Stimulated activated naive B cell treated with anti-CD40 and anti-IgM and Interleukin-4, amounts not matched to agents 10 μg/mL and 1 μg/mL and 100 μg/mL, for 72 hours (primary cell): ENCODE results near the gene MAN1A1.

Source experiments
- ATAC-seq, 2 donors: fragments of 150-1000 bp; cut with Tn5 transposase; replicated peaks; 2 replicates each; pipeline ENCODE4 v1.10.0; 2021; ENCODE audit warnings: moderate library complexity in 1 of 2
- DNase-seq: peaks from one replicate; pipeline ENCODE4 v3.0.0; 2021
- H3K27ac Mint-ChIP-seq: one replicate; pipeline ENCODE4 v1.8.0; 2022; ENCODE audit warnings: mild to moderate bottlenecking, mixed read lengths
- H3K27me3 Mint-ChIP-seq, 2 donors: one replicate each; pipeline ENCODE4 v1.8.0; 2022; ENCODE audit warnings: mixed read lengths in 2 of 2
- H3K36me3 Mint-ChIP-seq, 2 donors: one replicate each; pipeline ENCODE4 v1.8.0; 2022; ENCODE audit warnings: mixed read lengths in 2 of 2, mild to moderate bottlenecking in 1 of 2
- H3K4me1 Mint-ChIP-seq, 2 donors: one replicate each; pipeline ENCODE4 v1.8.0; 2022; ENCODE audit warnings: mixed read lengths in 2 of 2, mild to moderate bottlenecking in 1 of 2
- H3K4me3 Mint-ChIP-seq, 2 donors: one replicate each; pipeline ENCODE4 v1.8.0; 2022; ENCODE audit warnings: mild to moderate bottlenecking in 2 of 2, mixed read lengths in 2 of 2, moderate library complexity in 1 of 2
- H3K9me3 Mint-ChIP-seq, 2 donors: one replicate each; pipeline ENCODE4 v1.8.0; 2022; ENCODE audit warnings: mixed read lengths in 2 of 2, mild to moderate bottlenecking in 1 of 2

Gene MAN1A1

GRCh38 chr6:119249319-119249718 lies 100.2 kb downstream of the MAN1A1 start:
- no peaks in the 10 kb centered on the region for H3K9me3 Mint-ChIP-seq
- no peaks in the 10 kb centered on the region for H3K27me3 Mint-ChIP-seq
- H3K4me3 Mint-ChIP-seq, result no peak overlapping the region
- peaks cover 0 to 6% of the 10 kb centered on the region in 2 donors for H3K4me1 Mint-ChIP-seq
- ATAC-seq (no peak), DNase-seq (no peak)
- H3K27ac Mint-ChIP-seq, result no peak overlapping the region
- H3K36me3 Mint-ChIP-seq, result peaks cover 41 to 70% of the 10 kb centered on the region in 2 donors

DNA sequence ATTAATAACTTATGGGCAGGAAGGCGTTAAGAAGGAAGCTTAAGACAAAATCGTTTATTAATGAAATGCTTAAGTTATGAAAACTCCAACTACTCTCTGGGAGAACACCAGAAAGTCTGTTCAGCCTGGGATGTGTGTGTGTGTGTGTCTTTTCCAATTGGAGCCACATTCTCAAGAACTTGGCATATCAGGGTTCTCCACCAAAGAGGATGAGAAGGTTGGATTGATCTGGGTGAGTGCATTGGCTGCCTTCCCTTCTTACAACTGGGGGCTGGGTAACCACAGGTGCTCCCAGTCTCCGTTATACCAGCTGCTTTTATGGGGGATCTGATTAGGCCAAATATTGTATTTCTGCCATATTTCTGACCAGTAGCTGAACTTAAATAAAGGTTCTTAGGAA lies 102.1 kb downstream of the MAN1A1 start:
- no peak for DNase-seq
- Mint-ChIP-seq H3K4me1 (peaks cover 0 to 11% of the 10 kb centered on the region in 2 donors), H3K27ac (no peak overlapping the region), H3K4me3 (no peak overlapping the region), H3K27me3 (no peaks in the 10 kb centered on the region), H3K9me3 (no peaks in the 10 kb centered on the region), H3K36me3 (peaks cover 30 to 55% of the 10 kb centered on the region in 2 donors)
- ATAC-seq, result no peak

DNA sequence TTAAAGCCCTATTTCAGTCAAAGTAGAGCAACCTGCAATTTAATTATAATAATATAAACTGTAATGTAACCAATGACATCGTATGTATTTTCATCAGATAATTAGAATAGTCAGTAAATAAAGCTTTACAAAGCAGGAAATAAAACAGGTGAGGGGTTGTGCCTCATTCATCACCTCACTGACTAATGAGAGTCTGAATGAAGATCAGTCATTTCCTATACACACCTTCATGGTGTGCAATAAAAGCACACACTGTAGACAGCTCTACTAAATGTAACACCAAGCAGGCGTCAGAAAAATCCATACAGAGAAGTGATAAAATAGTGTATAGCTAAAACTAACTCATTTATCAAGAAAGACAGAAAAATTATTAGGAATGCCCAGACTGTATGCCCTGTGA lies 105.9 kb downstream of the MAN1A1 start:
- H3K4me3 Mint-ChIP-seq, result no peak overlapping the region
- no peak for DNase-seq

DNA sequence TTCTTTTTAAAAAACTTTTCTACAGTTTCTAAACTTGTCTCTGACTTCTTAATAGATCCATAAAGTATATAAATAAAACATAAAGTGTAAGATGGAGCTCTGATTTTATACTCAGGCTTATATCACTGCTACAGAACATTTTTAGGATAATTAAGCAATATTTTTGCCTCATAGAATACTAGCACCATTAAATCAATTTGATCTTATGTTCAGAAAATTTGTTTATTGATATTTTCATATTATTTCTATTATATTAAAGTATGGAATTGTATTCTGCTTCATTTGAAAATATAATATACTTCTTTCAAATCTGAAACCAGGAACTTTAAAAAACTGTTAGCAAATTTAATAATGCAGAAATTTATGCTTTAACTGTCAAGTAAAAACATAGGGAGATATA lies 106.5 kb downstream of the MAN1A1 start:
- Mint-ChIP-seq H3K36me3 (peaks cover 19 to 25% of the 10 kb centered on the region in 2 donors), H3K27ac (no peak overlapping the region), H3K4me1 (peaks cover under 1 to 11% of the 10 kb centered on the region in 2 donors), H3K4me3 (no peak overlapping the region), H3K9me3 (no peaks in the 10 kb centered on the region), H3K27me3 (no peaks in the 10 kb centered on the region)
- no peak for DNase-seq
- no peak for ATAC-seq

More for the DNA sequence above, 105.9 kb downstream of the MAN1A1 start:
- Mint-ChIP-seq H3K9me3 (no peaks in the 10 kb centered on the region), H3K27ac (no peak overlapping the region), H3K4me1 (peaks cover 0 to 11% of the 10 kb centered on the region in 2 donors), H3K36me3 (peaks cover 16 to 23% of the 10 kb centered on the region in 2 donors), H3K27me3 (no peaks in the 10 kb centered on the region)
- no peak for ATAC-seq

DNA sequence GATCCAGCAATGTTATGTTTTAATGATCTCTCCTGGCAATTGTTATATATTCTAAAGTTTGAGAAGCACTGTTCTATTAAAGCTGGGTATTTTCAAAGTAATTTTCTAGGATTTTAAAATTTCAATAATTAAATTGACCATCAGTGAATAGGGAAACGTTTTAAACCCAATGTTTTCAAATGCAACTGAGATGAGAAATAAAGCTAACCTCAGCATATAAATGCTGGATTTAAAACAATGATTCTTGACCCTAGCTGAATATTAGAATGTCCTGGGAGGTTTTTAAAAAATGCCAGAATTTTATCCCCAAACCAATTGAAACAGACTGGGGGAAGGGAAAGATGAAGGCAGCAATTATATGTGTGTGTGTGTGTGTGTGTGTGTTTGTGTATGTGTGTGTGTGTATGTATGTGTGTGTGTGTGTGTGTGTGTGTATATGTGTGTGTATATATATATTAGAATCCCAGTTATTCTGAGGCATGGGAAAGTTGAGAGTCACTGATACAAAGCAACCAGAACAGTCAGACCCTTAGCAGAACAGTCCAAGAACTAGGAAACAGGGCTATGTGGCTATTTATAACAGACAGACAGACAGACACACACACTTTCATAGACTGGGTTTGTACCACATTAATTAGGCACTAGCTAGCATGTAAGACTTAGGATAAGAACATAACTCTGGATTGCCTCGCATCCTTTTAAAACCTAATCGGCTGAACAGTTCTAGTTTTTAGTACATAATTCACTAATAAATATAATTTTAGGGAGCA lies 107.8 kb downstream of the MAN1A1 start:
- Mint-ChIP-seq H3K27ac (no peak overlapping the region), H3K4me3 (no peak overlapping the region), H3K36me3 (peaks cover 20 to 28% of the 10 kb centered on the region in 2 donors), H3K4me1 (peaks cover 2 to 11% of the 10 kb centered on the region in 2 donors), H3K27me3 (no peaks in the 10 kb centered on the region), H3K9me3 (no peaks in the 10 kb centered on the region)
- ATAC-seq (no peak), DNase-seq (no peak)

DNA sequence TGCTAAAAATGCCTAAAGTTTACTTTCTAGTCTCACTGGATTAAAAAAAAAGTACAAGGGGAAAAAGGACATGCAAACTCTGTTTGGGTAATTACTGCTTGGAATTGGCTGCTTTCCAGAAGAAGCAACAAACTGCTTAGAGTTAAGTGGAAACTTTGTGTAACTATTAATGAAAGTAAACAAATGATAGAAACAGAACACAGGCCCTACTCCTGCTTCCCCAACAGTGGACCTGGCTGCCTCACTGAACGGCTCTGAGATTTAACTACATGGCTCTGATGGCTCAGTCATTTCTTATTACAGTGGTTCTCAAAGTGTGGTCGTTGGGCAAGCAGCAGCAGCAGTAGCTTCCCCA lies 108.5 kb downstream of the MAN1A1 start:
- no peaks in the 10 kb centered on the region for H3K27me3 Mint-ChIP-seq
- no peak overlapping the region for H3K27ac Mint-ChIP-seq
- H3K4me1 Mint-ChIP-seq, result peaks cover 2 to 11% of the 10 kb centered on the region in 2 donors
- H3K4me3 Mint-ChIP-seq, result no peak overlapping the region
- ATAC-seq, result no peak
- H3K36me3 Mint-ChIP-seq, result peaks cover 24 to 31% of the 10 kb centered on the region in 2 donors
- DNase-seq, result no peak
- no peaks in the 10 kb centered on the region for H3K9me3 Mint-ChIP-seq

GRCh38 chr6:119240257-119241110 lies 109.1 kb downstream of the MAN1A1 start:
- ATAC-seq (no peak), DNase-seq (no peak)
- Mint-ChIP-seq H3K9me3 (no peaks in the 10 kb centered on the region), H3K27me3 (no peaks in the 10 kb centered on the region), H3K27ac (no peak overlapping the region), H3K36me3 (peaks cover 28 to 36% of the 10 kb centered on the region in 2 donors), H3K4me3 (no peak overlapping the region), H3K4me1 (peaks cover 2 to 11% of the 10 kb centered on the region in 2 donors)

DNA sequence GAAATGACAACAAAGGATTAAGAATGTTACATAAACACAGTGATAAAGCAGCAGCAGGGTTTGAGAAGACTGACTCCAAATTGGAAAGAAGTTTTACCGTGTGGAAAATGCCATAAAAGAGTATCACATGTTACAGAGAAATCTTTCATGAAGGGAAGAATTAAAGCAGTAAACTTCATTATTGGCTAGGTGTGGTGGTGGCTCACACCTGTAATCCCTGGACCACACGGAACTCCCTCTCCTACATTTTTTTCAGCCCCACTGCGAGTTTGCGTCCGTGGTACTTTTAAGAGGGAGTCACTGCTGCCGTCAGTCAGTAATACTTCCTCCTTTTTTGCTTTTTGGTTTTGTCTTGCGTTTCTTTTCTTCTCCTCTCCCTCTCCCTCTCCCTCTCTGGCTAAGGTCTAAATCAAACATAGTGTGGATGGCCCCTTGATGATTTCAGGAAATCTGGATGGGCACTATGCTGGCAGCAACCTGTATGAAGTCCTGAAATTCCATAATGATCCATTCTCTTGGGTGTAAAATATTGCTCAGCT lies 112.3 kb downstream of the MAN1A1 start:
- peaks cover 0 to 2% of the 10 kb centered on the region in 2 donors for H3K4me1 Mint-ChIP-seq
- H3K27ac Mint-ChIP-seq, result no peak overlapping the region
- H3K4me3 Mint-ChIP-seq, result no peak overlapping the region
- H3K36me3 Mint-ChIP-seq, result peaks cover 31 to 33% of the 10 kb centered on the region in 2 donors
- H3K27me3 Mint-ChIP-seq, result no peaks in the 10 kb centered on the region
- no peaks in the 10 kb centered on the region for H3K9me3 Mint-ChIP-seq
- DNase-seq (no peak), ATAC-seq (no peak)

- no peak for ATAC-seq
- Mint-ChIP-seq H3K36me3 (peaks cover 46 to 47% of the 10 kb centered on the region in 2 donors), H3K9me3 (no peaks in the 10 kb centered on the region), H3K27me3 (no peaks in the 10 kb centered on the region), H3K27ac (no peak overlapping the region), H3K4me1 (peaks cover 0 to 2% of the 10 kb centered on the region in 2 donors), H3K4me3 (no peak overlapping the region)
- DNase-seq, result no peak
Measured at GRCh38 chr6:119234941-119235340, 114.6 kb downstream of the MAN1A1 start.

GRCh38 chr6:119234457-119234856 lies 115.1 kb downstream of the MAN1A1 start:
- H3K9me3 Mint-ChIP-seq, result no peaks in the 10 kb centered on the region

GRCh38 chr6:119233312-119233984 lies 116.1 kb downstream of the MAN1A1 start:
- H3K27ac Mint-ChIP-seq, result no peak overlapping the region
- H3K27me3 Mint-ChIP-seq, result no peaks in the 10 kb centered on the region
- H3K4me1 Mint-ChIP-seq, result peaks cover 0 to 2% of the 10 kb centered on the region in 2 donors
- no peak overlapping the region for H3K4me3 Mint-ChIP-seq
- DNase-seq, result no peak
- no peaks in the 10 kb centered on the region for H3K9me3 Mint-ChIP-seq
- peaks cover 47% of the 10 kb centered on the region in 2 donors for H3K36me3 Mint-ChIP-seq
- ATAC-seq, result no peak

More at GRCh38 chr6:119234457-119234856, 115.1 kb downstream of the MAN1A1 start:
- DNase-seq, result no peak
- ATAC-seq, result no peak
- peaks cover 47 to 49% of the 10 kb centered on the region in 2 donors for H3K36me3 Mint-ChIP-seq
- no peak overlapping the region for H3K27ac Mint-ChIP-seq
- peaks cover 0 to 2% of the 10 kb centered on the region in 2 donors for H3K4me1 Mint-ChIP-seq
- no peaks in the 10 kb centered on the region for H3K27me3 Mint-ChIP-seq
- H3K4me3 Mint-ChIP-seq, result no peak overlapping the region

DNA sequence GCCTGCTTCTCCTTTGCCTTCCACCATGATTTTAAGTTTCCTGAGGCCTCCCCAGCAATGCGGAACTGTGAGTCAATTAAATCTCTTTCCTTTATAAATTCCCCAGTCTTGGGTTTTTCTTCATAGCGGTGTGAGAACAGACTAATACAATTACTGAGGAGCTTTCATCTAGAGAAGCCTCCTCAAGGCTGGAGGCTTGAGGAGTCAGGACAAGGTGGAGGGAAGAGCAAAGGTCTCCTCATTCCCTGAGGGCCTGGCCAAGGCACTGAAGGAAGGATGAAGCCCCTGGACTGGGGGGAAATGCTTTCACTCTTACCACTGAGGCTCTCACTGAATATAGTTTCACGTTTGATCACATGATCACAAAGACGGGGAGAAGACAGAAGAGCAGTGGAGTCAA lies 118.2 kb downstream of the MAN1A1 start:
- no peaks in the 10 kb centered on the region for H3K27me3 Mint-ChIP-seq
- no peak for DNase-seq
- no peak for ATAC-seq
- H3K4me1 Mint-ChIP-seq, result peaks cover 0 to 4% of the 10 kb centered on the region in 2 donors
- no peaks in the 10 kb centered on the region for H3K9me3 Mint-ChIP-seq
- H3K36me3 Mint-ChIP-seq, result peaks cover 32 to 34% of the 10 kb centered on the region in 2 donors
- no peak overlapping the region for H3K4me3 Mint-ChIP-seq
- H3K27ac Mint-ChIP-seq, result no peak overlapping the region

DNA sequence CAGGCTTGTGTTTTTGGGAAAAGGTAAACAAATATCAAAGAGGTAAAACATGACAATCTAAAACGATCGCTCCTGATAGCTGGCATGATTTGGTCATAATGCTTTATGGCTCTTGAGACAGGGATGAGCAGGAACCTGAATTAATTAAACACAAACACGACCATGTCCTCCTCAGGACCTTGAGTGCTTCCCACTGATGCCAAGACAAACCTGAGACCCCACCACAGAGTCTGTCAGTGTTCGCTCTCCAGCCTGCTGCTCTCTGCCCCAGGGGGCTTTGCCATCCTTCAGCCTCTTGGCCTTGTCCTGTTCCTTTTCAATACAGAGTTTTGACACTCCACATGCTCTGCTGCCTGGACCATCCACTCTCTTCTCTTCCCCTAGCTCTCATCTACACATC lies 119.4 kb downstream of the MAN1A1 start:
- peaks cover 0 to 9% of the 10 kb centered on the region in 2 donors for H3K4me1 Mint-ChIP-seq
- H3K36me3 Mint-ChIP-seq, result peaks cover 27 to 32% of the 10 kb centered on the region in 2 donors
- H3K27me3 Mint-ChIP-seq, result no peaks in the 10 kb centered on the region
- no peaks in the 10 kb centered on the region for H3K9me3 Mint-ChIP-seq
- H3K4me3 Mint-ChIP-seq, result no peak overlapping the region
- H3K27ac Mint-ChIP-seq, result no peak overlapping the region
- no peak for ATAC-seq
- DNase-seq, result no peak

GRCh38 chr6:119227377-119227776 lies 122.2 kb downstream of the MAN1A1 start:
- DNase-seq (no peak), ATAC-seq (no peak)
- Mint-ChIP-seq H3K27me3 (no peaks in the 10 kb centered on the region), H3K9me3 (no peaks in the 10 kb centered on the region), H3K4me3 (no peak overlapping the region), H3K4me1 (peaks cover 0 to 9% of the 10 kb centered on the region in 2 donors), H3K27ac (no peak overlapping the region), H3K36me3 (peaks cover 32 to 34% of the 10 kb centered on the region in 2 donors)
